ENCODE measurements around the gene EDA2R.

The EDA2R gene

GRCh38 chrX:66638591-66639500 lies at the start of gene EDA2R:
Gene EDA2R, minus strand, starts transcription at chrX:66639078. Its CDS starts 23,058 bp downstream, at chrX:66616020.
- peak; percentile 23 to 26 for DNase-seq

GRCh38 chrX:66684196-66684595 lies 45.3 kb upstream of the EDA2R start:
- no peak for DNase-seq

- DNase-seq = no peak
These were observed 41.6 kb upstream of the EDA2R start for GRCh38 chrX:66680451-66680850.

GRCh38 chrX:66677430-66677829 lies 38.6 kb upstream of the EDA2R start:
- DNase-seq = no peak

GRCh38 chrX:66676990-66677389 lies 38.1 kb upstream of the EDA2R start:
- no peak for DNase-seq

GRCh38 chrX:66676413-66676812 lies 37.5 kb upstream of the EDA2R start:
- DNase-seq = no peak

- no peak for DNase-seq
These were observed 36.7 kb upstream of the EDA2R start for GRCh38 chrX:66675541-66675940.

- DNase-seq = no peak
These were observed 35.6 kb upstream of the EDA2R start for GRCh38 chrX:66674506-66674905.

- no peak for DNase-seq
These were observed 33.2 kb upstream of the EDA2R start for GRCh38 chrX:66672106-66672505.

- DNase-seq = no peak
These were observed 15.5 kb upstream of the EDA2R start for GRCh38 chrX:66654411-66654810.

- no peak for DNase-seq
These were observed 3.5 kb downstream of the EDA2R start for GRCh38 chrX:66635360-66635759.

- DNase-seq = no peak
These were observed 4.6 kb downstream of the EDA2R start for GRCh38 chrX:66634272-66634671.

- no peak for DNase-seq
These were observed 5.3 kb downstream of the EDA2R start for GRCh38 chrX:66633541-66633940.

GRCh38 chrX:66632981-66633380 lies 5.9 kb downstream of the EDA2R start:
- no peak for DNase-seq

GRCh38 chrX:66632473-66632872 lies 6.4 kb downstream of the EDA2R start:
- DNase-seq = no peak

GRCh38 chrX:66625525-66625924 lies 13.4 kb downstream of the EDA2R start:
- no peak for DNase-seq

- DNase-seq = no peak
These were observed 16.7 kb downstream of the EDA2R start for GRCh38 chrX:66622209-66622608.

- DNase-seq = no peak
These were observed 21.9 kb downstream of the EDA2R start for GRCh38 chrX:66616944-66617343.

GRCh38 chrX:66602381-66602938 lies 36.4 kb downstream of the EDA2R start:
- no peak for DNase-seq

GRCh38 chrX:66601522-66601921 lies 37.4 kb downstream of the EDA2R start:
- no peak for DNase-seq

- DNase-seq = no peak
These were observed 59.7 kb downstream of the EDA2R start for GRCh38 chrX:66579219-66579618.

- no peak for DNase-seq
These were observed 84.9 kb downstream of the EDA2R start for GRCh38 chrX:66553973-66554372.

- DNase-seq = no peak
These were observed 91.0 kb downstream of the EDA2R start for GRCh38 chrX:66547847-66548369.

Data from activated CD4-positive, alpha-beta T cell treated with anti-CD3 and anti-CD28 coated beads for 4 hours (primary cell).